ENCODE measurements around the gene PLEKHG4B. TPM values are rescaled to one million over a fixed set of nuclear protein-coding genes. Genes with fewer than 3 reads are reported as not detected.

PLEKHG4B gene
- total and polyA plus RNA-seq, 2 of the 8 experiments (the other 6 are each of a cell fraction or from before 2014, with no cell fraction given): 31.1 to 43.6 TPM

DNA sequence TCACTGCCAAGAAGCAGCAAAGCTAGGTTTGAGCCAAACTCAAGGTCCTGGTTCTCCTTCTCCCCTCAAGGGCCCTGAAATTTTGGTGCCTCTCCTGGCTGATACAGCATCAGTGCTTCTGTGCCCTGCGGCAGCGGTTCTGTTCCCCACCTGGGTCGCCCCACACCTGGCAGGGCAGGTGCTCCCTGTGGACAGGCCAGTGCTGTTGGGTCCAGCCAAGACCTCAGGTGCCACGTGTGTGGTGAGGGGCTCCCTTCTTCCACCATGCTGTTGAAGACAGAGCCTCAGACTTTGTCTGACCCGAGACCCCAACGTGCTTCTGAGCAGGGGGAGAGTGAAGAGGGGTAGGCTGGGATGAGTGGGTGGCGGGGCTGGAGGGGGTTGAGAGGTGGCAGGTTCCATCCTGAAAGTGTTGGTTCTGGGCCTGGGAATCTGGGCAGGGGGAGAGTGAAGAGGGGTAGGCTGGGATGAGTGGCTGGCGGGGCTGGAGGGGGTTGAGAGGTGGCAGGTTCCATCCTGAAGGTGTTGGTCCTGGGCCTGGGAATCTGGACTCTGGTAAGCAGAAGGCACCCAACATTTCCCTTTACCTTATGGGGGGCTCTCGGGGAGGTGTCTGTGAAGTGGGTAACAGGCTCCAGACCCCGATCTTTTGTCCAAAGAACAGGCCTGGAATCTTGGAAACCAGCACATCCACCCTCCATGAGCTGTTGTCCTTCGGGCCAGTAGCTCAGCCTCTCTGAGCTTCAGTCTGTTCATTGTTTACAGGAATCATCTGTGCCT is 2.3 kb downstream of the PLEKHG4B start (continued):
- TF ChIP-seq TAF1 (IDR thresholded peaks at IDR 0.05; ENCODE audit: low read depth, low read length): no peak
- TF ChIP-seq TBP (IDR thresholded peaks at IDR 0.05; ENCODE audit: low read depth, low read length): no peak
- TF ChIP-seq SIN3A (conservative IDR thresholded peaks at IDR 0.05 in 1 of 2, IDR thresholded peaks at IDR 0.05 in 1 of 2; ENCODE audit: low read depth in 1 of 2, low read length in 2 of 2): no peak
- TF ChIP-seq EZH2 (IDR thresholded peaks at IDR 0.05; ENCODE audit: low read depth, low read length, severe bottlenecking): no peak
- no peak for TF ChIP-seq KDM1A (IDR thresholded peaks at IDR 0.05; ENCODE audit: borderline replicate concordance, low read length)
- no peak for TF ChIP-seq SAP30 (IDR thresholded peaks at IDR 0.05; ENCODE audit: insufficient read depth, insufficient replicate concordance, low read length)
- TF ChIP-seq, protein P1, sequence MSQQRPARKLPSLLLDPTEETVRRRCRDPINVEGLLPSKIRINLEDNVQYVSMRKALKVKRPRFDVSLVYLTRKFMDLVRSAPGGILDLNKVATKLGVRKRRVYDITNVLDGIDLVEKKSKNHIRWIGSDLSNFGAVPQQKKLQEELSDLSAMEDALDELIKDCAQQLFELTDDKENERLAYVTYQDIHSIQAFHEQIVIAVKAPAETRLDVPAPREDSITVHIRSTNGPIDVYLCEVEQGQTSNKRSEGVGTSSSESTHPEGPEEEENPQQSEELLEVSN (IDR thresholded peaks at IDR 0.05): no peak
- TF ChIP-seq JUN (IDR thresholded peaks at IDR 0.05; ENCODE audit: low read depth, low read length): no peak
